GM12865 (cell line): ENCODE results near the gene SNX9.
"Not testable (repeated sequence)": the region's sequence is repeated elsewhere in the genome, so short reads cannot be mapped to it uniquely, and the experiment has no call there.

Source experiments
- DNase-seq: peaks from one replicate; pipeline ENCODE4 v3.0.0; 2010; ENCODE audit warnings: low read depth
- H3K4me3 ChIP-seq: 2 replicates; pipeline ENCODE4 v1.5.1; 2011; ENCODE audit warnings: mild to moderate bottlenecking, low read depth, low read length, control low read depth
- CTCF ChIP-seq: IDR thresholded peaks from 2 replicates; pipeline ENCODE4 v1.5.1; 2011; ENCODE audit warnings: low read length, control low read depth, low read depth, inconsistent platforms; ENCODE audit not compliant: insufficient read depth; ENCODE audit errors: missing control alignments

Gene SNX9

DNA sequence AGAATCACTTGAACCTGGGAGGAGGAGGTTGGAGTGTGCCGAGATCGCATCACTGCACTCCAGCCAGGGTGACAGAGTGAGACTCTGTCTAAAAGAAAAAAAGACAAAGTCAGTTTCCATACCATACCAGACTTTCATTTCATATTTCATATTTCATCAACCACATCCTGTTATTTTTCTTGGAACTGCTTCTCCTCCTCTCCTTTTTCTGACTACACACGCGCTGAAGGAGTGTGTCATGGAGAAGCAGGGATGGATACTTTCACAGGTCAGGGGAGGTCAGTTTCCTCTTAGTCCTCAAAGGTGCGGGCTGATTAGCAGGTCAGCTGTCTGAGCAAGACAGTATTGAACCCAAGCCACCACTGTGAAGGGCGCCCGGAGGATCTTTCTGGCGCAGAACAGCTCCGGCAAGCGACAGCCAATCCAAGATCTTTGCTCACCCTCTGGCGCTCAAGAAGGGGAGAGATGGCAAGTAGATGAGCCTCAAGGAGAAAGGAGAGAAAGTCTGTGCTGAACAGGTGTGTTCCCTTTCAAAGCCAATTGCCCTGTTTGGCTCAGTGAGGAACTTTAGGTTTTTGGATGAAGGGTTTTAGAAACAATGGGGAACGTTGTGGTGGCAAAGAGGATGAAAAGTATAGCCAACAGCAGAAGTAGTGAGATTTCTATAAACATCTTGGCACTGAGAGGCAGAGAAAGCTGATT lies 139.7 kb downstream of the SNX9 start:
- TF ChIP-seq CTCF: no peak
- no peak for DNase-seq
- H3K4me3 ChIP-seq: no peak overlapping the region

DNA sequence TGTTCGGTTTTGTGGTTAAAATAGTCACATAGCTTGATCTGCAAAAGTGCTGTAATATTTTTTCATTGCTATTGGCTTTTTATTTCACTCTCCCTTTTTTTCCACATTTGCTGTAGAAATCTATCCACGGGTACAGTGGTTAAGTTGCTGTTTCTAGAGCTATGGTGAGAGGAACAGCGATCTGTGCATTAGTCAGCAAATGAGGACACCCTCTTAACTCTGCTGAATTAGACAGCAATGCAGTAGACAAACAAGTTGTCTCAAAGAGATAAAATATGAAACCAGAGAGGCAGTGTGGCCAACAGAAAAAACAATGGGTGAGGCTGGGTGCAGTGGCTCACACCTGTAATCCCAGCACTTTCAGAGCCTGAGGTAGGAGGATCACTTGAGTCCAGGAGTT lies 141.1 kb downstream of the SNX9 start:
- no peak overlapping the region for H3K4me3 ChIP-seq
- DNase-seq: no peak
- no peak for TF ChIP-seq CTCF

- no peak for TF ChIP-seq CTCF
- DNase-seq: no peak
- H3K4me3 ChIP-seq: no peak overlapping the region
Observed at GRCh38 chr6:157965387-157965786, 142.3 kb downstream of the SNX9 start.

DNA sequence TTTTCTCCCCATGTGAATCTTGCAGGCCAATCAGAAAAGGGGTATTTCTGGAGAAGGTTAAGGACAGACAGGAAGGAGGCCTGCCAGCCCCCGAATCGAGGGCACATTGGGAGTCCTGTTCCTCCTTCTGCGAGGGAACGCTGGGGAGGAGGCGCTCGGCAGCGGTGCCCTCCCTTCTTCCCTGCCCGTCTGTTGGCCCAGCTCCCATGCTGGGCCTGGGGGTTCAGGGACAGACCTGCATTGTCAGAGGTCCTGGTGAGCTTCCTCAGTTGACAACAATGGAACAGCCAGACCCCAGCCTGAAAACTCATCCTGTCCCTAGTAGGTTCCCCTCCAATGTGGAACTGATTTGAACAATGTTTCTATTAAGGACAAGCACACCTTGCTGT lies 143.5 kb downstream of the SNX9 start:
- TF ChIP-seq CTCF: no peak
- H3K4me3 ChIP-seq: no peak overlapping the region
- DNase-seq: no peak

DNA sequence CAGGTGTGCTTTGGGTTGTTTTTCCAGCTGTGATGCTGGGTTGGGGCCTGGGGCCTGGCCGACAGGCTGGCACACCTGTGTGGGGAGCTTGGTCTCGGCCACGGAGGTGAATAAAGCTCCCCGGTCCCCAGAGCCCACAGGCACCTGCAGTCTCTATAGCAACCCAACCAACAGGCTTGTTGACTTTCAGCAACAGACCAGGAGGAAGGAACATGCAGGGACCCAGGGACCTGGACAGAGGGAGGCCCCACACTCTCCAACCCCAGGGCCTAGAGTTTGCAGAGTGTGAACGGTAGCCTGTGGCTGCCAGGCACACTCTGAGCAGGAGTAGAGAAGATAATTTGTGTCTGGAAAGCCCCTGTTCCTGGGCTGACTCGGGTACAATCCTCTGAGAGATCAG lies 144.0 kb downstream of the SNX9 start:
- DNase-seq: no peak
- no peak for TF ChIP-seq CTCF
- no peak overlapping the region for H3K4me3 ChIP-seq

DNA sequence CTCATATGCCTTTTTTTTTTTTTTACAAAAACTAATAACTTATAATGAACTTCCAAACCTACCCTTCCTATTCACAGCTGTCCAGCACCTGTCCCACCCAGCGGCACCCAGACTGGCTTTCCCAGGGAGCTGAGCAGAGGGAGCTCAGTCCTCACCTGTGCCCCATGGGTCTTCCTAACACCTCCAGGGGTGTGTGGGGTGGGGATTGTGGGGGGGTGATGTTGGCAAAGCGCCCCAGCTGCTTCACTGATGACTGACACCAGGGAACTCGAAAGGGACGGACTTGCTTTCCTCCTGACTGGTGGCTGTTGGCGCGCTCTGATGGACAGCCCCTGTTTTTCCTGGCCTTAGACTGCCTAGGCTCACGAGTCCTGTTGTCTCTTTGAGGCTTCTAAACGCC lies 144.4 kb downstream of the SNX9 start:
- no peak for TF ChIP-seq CTCF
- H3K4me3 ChIP-seq: no peak overlapping the region
- no peak for DNase-seq

GRCh38 chr6:157972177-157972576 lies 149.1 kb downstream of the SNX9 start:
- not testable (repeated sequence) for DNase-seq, H3K4me3 ChIP-seq
